ENCODE measurements around the gene HIC2. TPM values are rescaled to one million over a fixed set of nuclear protein-coding genes. Genes with fewer than 3 reads are reported as not detected.

HIC2 gene
- polyA plus RNA-seq, 1 of the 3 experiments (the other 2 are of a cell fraction), result 1.2 TPM

DNA sequence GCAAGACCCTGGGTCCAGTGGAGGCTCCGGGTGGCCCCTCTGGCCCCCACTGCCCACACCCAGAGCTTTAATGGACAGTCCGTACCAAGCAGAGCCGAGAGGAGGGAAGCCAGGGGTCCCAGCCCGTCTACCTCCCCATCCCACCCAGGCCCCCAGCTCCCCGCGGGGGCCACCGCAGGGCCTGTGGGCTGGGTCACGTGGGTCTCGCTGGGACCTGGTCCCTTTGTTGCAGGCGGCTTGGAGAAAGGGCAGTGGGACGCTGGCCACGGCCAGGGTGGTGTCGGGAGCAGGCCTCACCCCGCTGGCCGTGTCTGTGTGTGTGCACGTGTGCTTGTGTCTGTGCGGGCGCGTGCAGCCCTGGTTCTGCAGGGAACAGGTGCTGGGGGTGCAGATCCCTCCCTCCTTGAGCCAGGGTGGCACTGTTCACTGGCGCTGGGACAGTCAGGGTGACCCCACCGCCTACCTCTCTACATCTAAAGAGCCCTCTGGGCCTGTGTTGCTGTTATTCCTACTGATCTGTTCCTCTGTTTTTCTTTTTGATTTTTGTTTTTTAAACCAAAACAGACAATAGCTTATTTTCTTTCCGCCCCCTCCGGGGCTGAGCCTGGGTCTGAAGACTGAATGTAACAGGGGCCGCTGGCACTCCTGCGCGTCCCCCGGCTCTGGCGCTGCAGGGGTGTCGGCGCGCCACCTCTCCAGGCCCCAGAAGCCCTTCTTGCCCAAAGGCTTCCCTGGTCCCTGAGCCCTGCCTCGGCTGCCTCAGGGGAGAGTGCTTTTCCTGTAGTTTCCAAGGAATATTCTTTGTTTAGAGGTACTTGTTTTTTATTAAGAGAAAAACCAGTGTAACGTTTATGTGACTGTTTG lies 29.9 kb downstream of the HIC2 start:
- Histone ChIP-seq H3K4me1 (ENCODE audit: control insufficient read depth in 1 of 2, insufficient read depth in 2 of 2, low read depth in 1 of 2, low read length in 1 of 2) (peaks cover 0 to 2% of the 10 kb centered on the region in 2 experiments; a peak in 1 of 4 replicates), H3K9me2 (no peaks in the 10 kb centered on the region), H3K27me3 (ENCODE audit: insufficient read depth) (no peaks in the 10 kb centered on the region), H3K9ac (no peak overlapping the region), H3K9me3 (no peaks in the 10 kb centered on the region), H3F3A (replicated peaks; ENCODE audit: insufficient read depth) (no peaks in the 10 kb centered on the region), H3K27ac (ENCODE audit: low read depth in 2 of 2, low read length in 1 of 2) (no peak overlapping the region), H2AFZ (ENCODE audit: low read depth) (no peak overlapping the region), H4K20me1 (ENCODE audit: insufficient read depth) (peaks cover 18% of the 10 kb centered on the region; the same call in 1 of the 2 replicates), H3K36me3 (replicated peaks in 1 of 2; ENCODE audit: control insufficient read depth in 1 of 2, insufficient read depth in 2 of 2, low read length in 1 of 2) (peaks cover 0 to 27% of the 10 kb centered on the region in 2 experiments), H3K4me2 (no peak overlapping the region), H3K79me2 (ENCODE audit: insufficient read depth) (0 out of 2 replicates have a peak, but pooled peaks cover 5% of the 10 kb centered on the region), H3K4me3 (ENCODE audit: low read depth in 2 of 2, low read length in 1 of 2) (no peak overlapping the region)
- no peak for TF ChIP-seq FOXJ3 (CRISPR knock-in tag; IDR thresholded peaks at IDR 0.05)
- ChIA-PET CTCF (interaction anchor here (0.7 to 1.4 kb wide), 2 partner anchors 182 to 495 kb away, joined by 3 read pairs; no protein-coding TSS in a partner anchor), POLR2A (no interaction called here)
- no peak for DNase-seq
- WGBS (ENCODE audit: low lambda C conversion rate), result 96% methylated on average over 18 of the region's 33 CpGs

DNA sequence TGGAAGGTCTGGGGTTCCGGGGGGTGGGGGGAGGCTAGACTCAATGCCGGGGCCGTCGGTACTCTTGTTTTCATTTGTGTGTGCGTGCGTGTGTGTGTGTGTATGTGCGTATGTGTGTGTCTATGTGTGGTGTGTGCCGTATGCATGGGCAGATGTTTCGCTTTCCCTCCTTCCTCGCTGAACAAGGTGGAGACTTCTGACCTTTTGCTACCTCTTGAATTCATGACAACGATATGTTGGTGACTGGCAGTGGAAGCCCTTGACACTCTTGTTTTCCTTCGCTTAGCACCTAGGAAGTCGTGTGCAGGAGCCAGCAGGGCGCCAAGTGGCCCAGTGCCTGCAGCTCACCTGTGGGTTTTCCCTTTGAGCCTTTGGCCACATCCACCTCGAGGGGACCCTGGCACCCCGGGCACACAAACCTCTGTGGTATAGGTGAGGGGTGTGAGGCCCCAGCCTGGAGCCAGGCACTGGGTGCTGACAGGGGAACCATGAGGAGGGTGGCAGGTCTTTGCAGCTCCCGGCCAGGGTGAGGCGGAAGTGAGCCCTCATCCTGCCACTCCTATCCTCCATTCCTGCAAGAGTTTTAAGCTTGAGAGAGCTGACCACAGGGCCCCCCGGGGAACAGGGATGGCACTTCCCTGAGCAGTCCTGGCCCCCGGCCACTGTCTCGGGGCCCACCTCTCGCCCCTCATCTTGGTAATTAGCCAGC lies 30.7 kb downstream of the HIC2 start:
- H4K20me1 ChIP-seq (ENCODE audit: insufficient read depth), result peaks cover 18% of the 10 kb centered on the region; the same call in 1 of the 2 replicates
- H3K9me3 ChIP-seq, result no peaks in the 10 kb centered on the region
- H3K27me3 ChIP-seq (ENCODE audit: insufficient read depth), result no peaks in the 10 kb centered on the region
- H3K27ac ChIP-seq (ENCODE audit: low read depth in 2 of 2, low read length in 1 of 2), result no peak overlapping the region
- H3K9ac ChIP-seq, result no peak overlapping the region
- no peak overlapping the region for H3K4me3 ChIP-seq (ENCODE audit: low read depth in 2 of 2, low read length in 1 of 2)
- H3K36me3 ChIP-seq (replicated peaks in 1 of 2; ENCODE audit: control insufficient read depth in 1 of 2, insufficient read depth in 2 of 2, low read length in 1 of 2), result peaks cover 0 to 27% of the 10 kb centered on the region in 2 experiments
- ChIA-PET CTCF (interaction anchor here (0.7 kb wide), 1 partner anchor 494 kb away, joined by 3 read pairs; no protein-coding TSS in a partner anchor), POLR2A (no interaction called here)
- no peaks in the 10 kb centered on the region for H3K9me2 ChIP-seq
- no peaks in the 10 kb centered on the region for H3F3A ChIP-seq (replicated peaks; ENCODE audit: insufficient read depth)
- peak; percentile 58 for DNase-seq
- no peak for TF ChIP-seq EZH2phosphoT487 (IDR thresholded peaks at IDR 0.05; ENCODE audit: borderline replicate concordance, low read depth)
- TF ChIP-seq, protein P1, sequence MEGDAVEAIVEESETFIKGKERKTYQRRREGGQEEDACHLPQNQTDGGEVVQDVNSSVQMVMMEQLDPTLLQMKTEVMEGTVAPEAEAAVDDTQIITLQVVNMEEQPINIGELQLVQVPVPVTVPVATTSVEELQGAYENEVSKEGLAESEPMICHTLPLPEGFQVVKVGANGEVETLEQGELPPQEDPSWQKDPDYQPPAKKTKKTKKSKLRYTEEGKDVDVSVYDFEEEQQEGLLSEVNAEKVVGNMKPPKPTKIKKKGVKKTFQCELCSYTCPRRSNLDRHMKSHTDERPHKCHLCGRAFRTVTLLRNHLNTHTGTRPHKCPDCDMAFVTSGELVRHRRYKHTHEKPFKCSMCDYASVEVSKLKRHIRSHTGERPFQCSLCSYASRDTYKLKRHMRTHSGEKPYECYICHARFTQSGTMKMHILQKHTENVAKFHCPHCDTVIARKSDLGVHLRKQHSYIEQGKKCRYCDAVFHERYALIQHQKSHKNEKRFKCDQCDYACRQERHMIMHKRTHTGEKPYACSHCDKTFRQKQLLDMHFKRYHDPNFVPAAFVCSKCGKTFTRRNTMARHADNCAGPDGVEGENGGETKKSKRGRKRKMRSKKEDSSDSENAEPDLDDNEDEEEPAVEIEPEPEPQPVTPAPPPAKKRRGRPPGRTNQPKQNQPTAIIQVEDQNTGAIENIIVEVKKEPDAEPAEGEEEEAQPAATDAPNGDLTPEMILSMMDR (IDR thresholded peaks at IDR 0.05), result peak; percentile 38
- TF ChIP-seq, protein P2, sequence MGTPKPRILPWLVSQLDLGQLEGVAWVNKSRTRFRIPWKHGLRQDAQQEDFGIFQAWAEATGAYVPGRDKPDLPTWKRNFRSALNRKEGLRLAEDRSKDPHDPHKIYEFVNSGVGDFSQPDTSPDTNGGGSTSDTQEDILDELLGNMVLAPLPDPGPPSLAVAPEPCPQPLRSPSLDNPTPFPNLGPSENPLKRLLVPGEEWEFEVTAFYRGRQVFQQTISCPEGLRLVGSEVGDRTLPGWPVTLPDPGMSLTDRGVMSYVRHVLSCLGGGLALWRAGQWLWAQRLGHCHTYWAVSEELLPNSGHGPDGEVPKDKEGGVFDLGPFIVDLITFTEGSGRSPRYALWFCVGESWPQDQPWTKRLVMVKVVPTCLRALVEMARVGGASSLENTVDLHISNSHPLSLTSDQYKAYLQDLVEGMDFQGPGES (IDR thresholded peaks at IDR 0.05; ENCODE audit: low read depth, low read length), result no peak
- peaks cover 0 to 2% of the 10 kb centered on the region in 2 experiments; a peak in 1 of 4 replicates for H3K4me1 ChIP-seq (ENCODE audit: control insufficient read depth in 1 of 2, insufficient read depth in 2 of 2, low read depth in 1 of 2, low read length in 1 of 2)
- H3K79me2 ChIP-seq (ENCODE audit: insufficient read depth), result 0 out of 2 replicates have a peak, but pooled peaks cover 5% of the 10 kb centered on the region
- H2AFZ ChIP-seq (ENCODE audit: low read depth), result no peak overlapping the region
- WGBS (ENCODE audit: low lambda C conversion rate), result 95% methylated on average over 15 of the region's 22 CpGs
- no peak overlapping the region for H3K4me2 ChIP-seq
